Esophagus muscularis mucosa (tissue), 3 donors: ENCODE measurements around the gene CAMK1D.

Source experiments
- EP300 ChIP-seq: sonication (generic); formaldehyde crosslinking; IDR thresholded peaks from one replicate; pipeline ENCODE4 v1.6.1; 2017; ENCODE audit warnings: antibody characterized with exemption
- TF ChIP-seq, protein P1 (sequence below), 3 experiments: fragments of 200-600 bp in 2 of 3; fragments of 450-650 bp in 1 of 3; sonication (generic) in 2 of 3; IDR thresholded peaks; one replicate each; pipeline ENCODE4 v1.5.1; 2017 to 2019; ENCODE audit warnings: antibody characterized with exemption in 3 of 3, mild to moderate bottlenecking in 2 of 3, moderate library complexity in 1 of 3

DNA sequence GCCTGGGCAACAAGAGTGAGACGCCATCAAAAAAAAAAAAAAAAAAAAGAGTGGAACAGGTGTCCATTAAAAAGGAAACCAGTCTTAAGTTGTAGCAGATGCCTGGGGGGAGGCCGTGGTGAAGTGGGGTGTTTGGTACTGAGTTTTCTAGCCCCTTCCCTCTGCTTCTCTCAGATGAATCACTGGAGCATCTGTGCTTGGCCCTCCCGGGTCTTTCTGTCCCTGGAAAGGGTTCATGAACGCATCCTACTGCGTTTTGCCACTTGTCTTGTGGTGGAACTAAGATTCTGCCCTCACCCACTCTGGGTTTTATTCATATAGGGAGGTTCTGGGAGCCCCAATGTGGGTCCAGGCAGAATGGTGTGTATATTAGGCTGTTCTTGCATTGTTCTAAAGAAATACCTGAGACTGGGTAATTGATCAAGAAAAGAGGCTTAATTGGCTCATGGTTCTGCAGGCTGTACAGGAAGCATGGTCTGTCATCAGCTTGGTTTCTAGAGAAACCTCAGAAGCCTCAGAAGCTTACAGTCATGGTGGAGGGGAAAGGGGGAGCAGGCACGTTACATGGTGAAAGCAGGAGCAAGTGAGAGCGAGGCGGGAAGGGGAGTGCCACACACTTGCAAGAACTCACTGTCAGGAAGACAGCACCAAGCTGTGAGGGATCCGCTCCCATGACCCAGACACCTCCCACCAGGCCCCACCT is 63.5 kb downstream of the CAMK1D start:
- no peak for TF ChIP-seq EP300
- TF ChIP-seq, protein P1, sequence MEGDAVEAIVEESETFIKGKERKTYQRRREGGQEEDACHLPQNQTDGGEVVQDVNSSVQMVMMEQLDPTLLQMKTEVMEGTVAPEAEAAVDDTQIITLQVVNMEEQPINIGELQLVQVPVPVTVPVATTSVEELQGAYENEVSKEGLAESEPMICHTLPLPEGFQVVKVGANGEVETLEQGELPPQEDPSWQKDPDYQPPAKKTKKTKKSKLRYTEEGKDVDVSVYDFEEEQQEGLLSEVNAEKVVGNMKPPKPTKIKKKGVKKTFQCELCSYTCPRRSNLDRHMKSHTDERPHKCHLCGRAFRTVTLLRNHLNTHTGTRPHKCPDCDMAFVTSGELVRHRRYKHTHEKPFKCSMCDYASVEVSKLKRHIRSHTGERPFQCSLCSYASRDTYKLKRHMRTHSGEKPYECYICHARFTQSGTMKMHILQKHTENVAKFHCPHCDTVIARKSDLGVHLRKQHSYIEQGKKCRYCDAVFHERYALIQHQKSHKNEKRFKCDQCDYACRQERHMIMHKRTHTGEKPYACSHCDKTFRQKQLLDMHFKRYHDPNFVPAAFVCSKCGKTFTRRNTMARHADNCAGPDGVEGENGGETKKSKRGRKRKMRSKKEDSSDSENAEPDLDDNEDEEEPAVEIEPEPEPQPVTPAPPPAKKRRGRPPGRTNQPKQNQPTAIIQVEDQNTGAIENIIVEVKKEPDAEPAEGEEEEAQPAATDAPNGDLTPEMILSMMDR (IDR thresholded peaks at IDR 0.05) = no peak
